A549 (cell line): ENCODE results near the gene AFMID. TPM values are rescaled to one million over a fixed set of nuclear protein-coding genes. Genes with fewer than 3 reads are reported as not detected.

Experiments used
- ATAC-seq, 2 experiments: fragments of 200-7000 bp in 1 of 2; fragments of >200 bp in 1 of 2; cut with Nextera tagmentation in 1 of 2; cut with Tn5 transposase in 1 of 2; 3 replicates each; pipeline versions ENCODE4 v1.8.0 to v1.9.1; 2018 to 2020; ENCODE audit warnings: mild to moderate bottlenecking in 1 of 2, moderate library complexity in 1 of 2
- CTCF ChIA-PET: fragments of 300-600 bp; sonication (Branson Sonifier 250); formaldehyde crosslinking; extraction: SDS; loops from one replicate; lab custom pipeline; 2021; ENCODE audit warnings: antibody characterized with exemption, inconsistent platforms; lab: Yijun Ruan, JAX
- POLR2A ChIA-PET: fragments of 350-600 bp; formaldehyde crosslinking; extraction: SDS; loops from one replicate; lab custom pipeline; 2021; ENCODE audit warnings: antibody characterized with exemption, inconsistent platforms; lab: Yijun Ruan, JAX
- DNase-seq, 2 experiments: peaks; one replicate each; pipeline versions ENCODE4 v3.0.0 to v3.0.0-alpha.2; 2011 to 2016; ENCODE audit warnings: low read depth in 1 of 2, low spot score in 1 of 2
- FAIRE-seq: peaks from 2 replicates; lab custom pipeline; 2011; peaks lifted over from hg19 to GRCh38; lab: Jason Lieb, UNC
- H3K27ac ChIP-seq, 2 experiments: fragments of >200 bp; sonication (Bioruptor Twin); formaldehyde crosslinking; 3 replicates each; pipeline ENCODE4 v1.5.1; 2016 to 2017
- H3K4me1 ChIP-seq: fragments of >200 bp; sonication (Bioruptor Twin); formaldehyde crosslinking; 3 replicates; pipeline ENCODE4 v1.6.1; 2016
- H3K4me2 ChIP-seq: fragments of >200 bp; sonication (Bioruptor Twin); formaldehyde crosslinking; 3 replicates; pipeline ENCODE4 v1.6.1; 2016
- H3K4me3 ChIP-seq: fragments of >200 bp; sonication (Bioruptor Twin); formaldehyde crosslinking; 3 replicates; pipeline ENCODE4 v1.5.1; 2016
- H3K9me3 ChIP-seq: fragments of >200 bp; sonication (Bioruptor Twin); formaldehyde crosslinking; 3 replicates; pipeline ENCODE4 v1.6.1; 2016
- CBX2 ChIP-seq: fragments of 200-600 bp; sonication (generic); IDR thresholded peaks from 2 replicates; pipeline ENCODE4 v1.6.1; 2016; ENCODE audit warnings: low read depth, mild to moderate bottlenecking, borderline replicate concordance
- CBX8 ChIP-seq: fragments of 200-600 bp; sonication (generic); IDR thresholded peaks from 2 replicates; pipeline ENCODE4 v1.6.1; 2016
- CHD2 ChIP-seq: fragments of 150-350 bp; IDR thresholded peaks from 2 replicates; pipeline ENCODE4 v1.6.1; 2014; ENCODE audit warnings: low read length; ENCODE audit not compliant: partially characterized antibody
- CHD4 ChIP-seq: fragments of 200-600 bp; sonication (generic); IDR thresholded peaks from 2 replicates; pipeline ENCODE4 v1.6.1; 2016; ENCODE audit warnings: antibody characterized with exemption, mild to moderate bottlenecking, borderline replicate concordance
- ESRRA ChIP-seq: fragments of 150-350 bp; IDR thresholded peaks from 2 replicates; pipeline ENCODE4 v1.6.1; 2014; ENCODE audit warnings: mild to moderate bottlenecking, low read length, borderline replicate concordance
- FOSB ChIP-seq: fragments of 250-450 bp; sonication (Bioruptor Pico); IDR thresholded peaks from 2 replicates; pipeline ENCODE4 v1.5.0; 2020; ENCODE audit warnings: mild to moderate bottlenecking, moderate library complexity
- FOSL2 ChIP-seq, 2 experiments: fragments of 450-650 bp in 1 of 2; fragments of >200 bp in 1 of 2; sonication (Bioruptor Twin) in 1 of 2; formaldehyde crosslinking; IDR thresholded peaks; 2 replicates each; pipeline versions ENCODE4 v1.5.0 to v1.6.1; 2016 to 2020; ENCODE audit warnings: mild to moderate bottlenecking in 1 of 2, moderate library complexity in 1 of 2
- FOXS1 ChIP-seq: fragments of 250-450 bp; sonication (Bioruptor Pico); IDR thresholded peaks from 2 replicates; pipeline ENCODE4 v1.5.0; 2020; ENCODE audit warnings: mild to moderate bottlenecking, moderate library complexity
- HDAC2 ChIP-seq: fragments of 200-600 bp; sonication (generic); IDR thresholded peaks from 2 replicates; pipeline ENCODE4 v1.6.1; 2016
- HEYL ChIP-seq: fragments of 250-450 bp; sonication (Bioruptor Pico); IDR thresholded peaks from 2 replicates; pipeline ENCODE4 v1.8.0; 2021; ENCODE audit warnings: mild to moderate bottlenecking, moderate library complexity
- HMGXB4 ChIP-seq: fragments of 250-450 bp; sonication (Bioruptor Pico); IDR thresholded peaks from 2 replicates; pipeline ENCODE4 v1.5.0; 2021; ENCODE audit warnings: mild to moderate bottlenecking, moderate library complexity, borderline replicate concordance
- HOXA7 ChIP-seq: fragments of 250-450 bp; sonication (Bioruptor Pico); IDR thresholded peaks from 2 replicates; pipeline ENCODE4 v1.5.0; 2020; ENCODE audit warnings: mild to moderate bottlenecking, moderate library complexity
- MAX ChIP-seq: IDR thresholded peaks from 2 replicates; pipeline ENCODE4 v1.6.1; 2012
- NPAS2 ChIP-seq: fragments of 250-450 bp; sonication (Bioruptor Pico); IDR thresholded peaks from 2 replicates; pipeline ENCODE4 v1.8.0; 2022; ENCODE audit warnings: mild to moderate bottlenecking, moderate library complexity, borderline replicate concordance
- NR3C1 ChIP-seq: fragments of >200 bp; sonication (Bioruptor Twin); formaldehyde crosslinking; IDR thresholded peaks from 3 replicates; pipeline ENCODE4 v1.6.1; 2017
- PBX3 ChIP-seq: IDR thresholded peaks from 2 replicates; pipeline ENCODE4 v1.6.1; 2012
- POLR2AphosphoS2 ChIP-seq: conservative IDR thresholded peaks from 2 replicates; pipeline ENCODE4 v1.6.1; 2012; ENCODE audit warnings: low read length, improper control_type of control experiment, inconsistent platforms
- REST ChIP-seq: fragments of 200-600 bp; sonication (generic); IDR thresholded peaks from 2 replicates; pipeline ENCODE4 v1.6.1; 2016; ENCODE audit warnings: antibody characterized with exemption, mild to moderate bottlenecking, moderate library complexity
- TFCP2L1 ChIP-seq: fragments of 250-450 bp; sonication (Bioruptor Pico); IDR thresholded peaks from 2 replicates; pipeline ENCODE4 v1.5.0; 2021; ENCODE audit warnings: mild to moderate bottlenecking
- TP53 ChIP-seq: fragments of 250-450 bp; sonication (Bioruptor Pico); IDR thresholded peaks from 2 replicates; pipeline ENCODE4 v1.5.0; 2021; ENCODE audit warnings: mild to moderate bottlenecking, moderate library complexity
- USF2 ChIP-seq: fragments of 450-650 bp; IDR thresholded peaks from 2 replicates; pipeline ENCODE4 v1.6.1; 2014; ENCODE audit warnings: antibody characterized with exemption
- ZC3H11A ChIP-seq: fragments of 450-650 bp; IDR thresholded peaks from 2 replicates; pipeline ENCODE4 v1.6.1; 2014; ENCODE audit warnings: antibody characterized with exemption, mild to moderate bottlenecking
- ZNF302 ChIP-seq: fragments of 250-450 bp; sonication (Bioruptor Pico); IDR thresholded peaks from 2 replicates; pipeline ENCODE4 v1.9.0; 2021; ENCODE audit warnings: inconsistent platforms, mild to moderate bottlenecking, moderate library complexity
- WGBS: methylation state at CpG from one replicate; pipeline ENCODE4 v1.1.6; 2017; ENCODE audit errors: missing lambda C conversion rate; 5-methylcytosine and 5-hydroxymethylcytosine counted together
- polyA plus RNA-seq, 4 experiments: library from polyadenylated mRNA; depleted of rRNA in 3 of 4; stranded (reverse); fragments of >200 nt; fragmentation: RNase III in 1 of 4; extraction: RNeasy Plus Mini Kit Qiagen cat#74134 plus additional on column Dnase treatment in 1 of 4; gene quantifications; 2 replicates in 3 of 4; 3 replicates in 1 of 4; pipeline ENCODE4 v1.2.3, GENCODE V29; 2011 to 2017
- TF ChIP-seq, protein P1 (sequence below): fragments of >200 bp; sonication (Bioruptor Twin); formaldehyde crosslinking; IDR thresholded peaks from 3 replicates; pipeline ENCODE4 v1.6.1; 2016
- TF ChIP-seq, protein P2 (sequence below): fragments of >200 bp; sonication (Bioruptor Twin); formaldehyde crosslinking; IDR thresholded peaks from 3 replicates; pipeline ENCODE4 v1.5.1; 2016
- TF ChIP-seq, protein P3 (sequence below): IDR thresholded peaks from 2 replicates; pipeline ENCODE4 v1.6.1; 2012; ENCODE audit warnings: low read depth, borderline replicate concordance

AFMID gene
- polyA plus RNA-seq, 2 of the 4 experiments (the other 2 are of a cell fraction): 33.4 to 43.4 TPM

GRCh38 chr17:78168903-78169793 lies 18.0 kb upstream of the AFMID start:
- FAIRE-seq: no peak
- TF ChIP-seq ZC3H11A (no peak), MAX (peak; percentile 57; the same call in 1 of the 2 replicates), NPAS2 (CRISPR knock-in tag) (no peak), HDAC2 (no peak), CBX8 (no peak), TP53 (CRISPR knock-in tag) (no peak), CBX2 (no peak), HEYL (CRISPR knock-in tag) (no peak), FOSB (CRISPR knock-in tag) (no peak), CHD2 (no peak), NR3C1 (no peak), ESRRA (no peak), POLR2AphosphoS2 (no peak; the same call in 1 of the 2 replicates), REST (no peak), ZNF302 (CRISPR knock-in tag) (no peak), FOXS1 (CRISPR knock-in tag) (no peak), HOXA7 (CRISPR knock-in tag) (no peak), USF2 (peak; percentile 45; the same call in 1 of the 2 replicates), TFCP2L1 (CRISPR knock-in tag) (0 out of 2 replicates have a peak, but pooled peaks have one; percentile 21), FOSL2 (IDR thresholded peaks at IDR 0.05) (no peak), FOSL2 (CRISPR knock-in tag; IDR thresholded peaks at IDR 0.05) (no peak), HMGXB4 (CRISPR knock-in tag) (no peak), PBX3 (peak; percentile 80), CHD4 (no peak)
- TF ChIP-seq, protein P1, sequence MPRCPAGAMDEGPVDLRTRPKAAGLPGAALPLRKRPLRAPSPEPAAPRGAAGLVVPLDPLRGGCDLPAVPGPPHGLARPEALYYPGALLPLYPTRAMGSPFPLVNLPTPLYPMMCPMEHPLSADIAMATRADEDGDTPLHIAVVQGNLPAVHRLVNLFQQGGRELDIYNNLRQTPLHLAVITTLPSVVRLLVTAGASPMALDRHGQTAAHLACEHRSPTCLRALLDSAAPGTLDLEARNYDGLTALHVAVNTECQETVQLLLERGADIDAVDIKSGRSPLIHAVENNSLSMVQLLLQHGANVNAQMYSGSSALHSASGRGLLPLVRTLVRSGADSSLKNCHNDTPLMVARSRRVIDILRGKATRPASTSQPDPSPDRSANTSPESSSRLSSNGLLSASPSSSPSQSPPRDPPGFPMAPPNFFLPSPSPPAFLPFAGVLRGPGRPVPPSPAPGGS: no peak
- TF ChIP-seq, protein P2, sequence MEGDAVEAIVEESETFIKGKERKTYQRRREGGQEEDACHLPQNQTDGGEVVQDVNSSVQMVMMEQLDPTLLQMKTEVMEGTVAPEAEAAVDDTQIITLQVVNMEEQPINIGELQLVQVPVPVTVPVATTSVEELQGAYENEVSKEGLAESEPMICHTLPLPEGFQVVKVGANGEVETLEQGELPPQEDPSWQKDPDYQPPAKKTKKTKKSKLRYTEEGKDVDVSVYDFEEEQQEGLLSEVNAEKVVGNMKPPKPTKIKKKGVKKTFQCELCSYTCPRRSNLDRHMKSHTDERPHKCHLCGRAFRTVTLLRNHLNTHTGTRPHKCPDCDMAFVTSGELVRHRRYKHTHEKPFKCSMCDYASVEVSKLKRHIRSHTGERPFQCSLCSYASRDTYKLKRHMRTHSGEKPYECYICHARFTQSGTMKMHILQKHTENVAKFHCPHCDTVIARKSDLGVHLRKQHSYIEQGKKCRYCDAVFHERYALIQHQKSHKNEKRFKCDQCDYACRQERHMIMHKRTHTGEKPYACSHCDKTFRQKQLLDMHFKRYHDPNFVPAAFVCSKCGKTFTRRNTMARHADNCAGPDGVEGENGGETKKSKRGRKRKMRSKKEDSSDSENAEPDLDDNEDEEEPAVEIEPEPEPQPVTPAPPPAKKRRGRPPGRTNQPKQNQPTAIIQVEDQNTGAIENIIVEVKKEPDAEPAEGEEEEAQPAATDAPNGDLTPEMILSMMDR: no peak
- TF ChIP-seq, protein P3, sequence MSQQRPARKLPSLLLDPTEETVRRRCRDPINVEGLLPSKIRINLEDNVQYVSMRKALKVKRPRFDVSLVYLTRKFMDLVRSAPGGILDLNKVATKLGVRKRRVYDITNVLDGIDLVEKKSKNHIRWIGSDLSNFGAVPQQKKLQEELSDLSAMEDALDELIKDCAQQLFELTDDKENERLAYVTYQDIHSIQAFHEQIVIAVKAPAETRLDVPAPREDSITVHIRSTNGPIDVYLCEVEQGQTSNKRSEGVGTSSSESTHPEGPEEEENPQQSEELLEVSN: no peak
- CTCF ChIA-PET: interaction anchor here (0.6 to 13.2 kb wide), 9 partner anchors 9 to 703 kb away, joined by 3 to 295 read pairs (median 7); partner anchors contain the start of genes AFMID, C17orf99 and TK1
- H3K9me3 ChIP-seq: no peaks in the 10 kb centered on the region
- DNase-seq: peak; percentile 80 to 96
- peak; percentile 77 to 86 for ATAC-seq
- WGBS: 2% methylated on average over 23 of the region's 38 CpGs
- H3K27ac ChIP-seq: peak overlapping the region; percentile 86 to 96
- peaks cover 26% of the 10 kb centered on the region for H3K4me1 ChIP-seq
- peak overlapping the region; percentile 91 for H3K4me2 ChIP-seq
- POLR2A ChIA-PET: interaction anchor here (0.6 to 1.5 kb wide), 8 partner anchors 14 to 211 kb away, joined by 3 to 8 read pairs (median 3); partner anchors contain the start of genes AFMID and TNRC6C
- H3K4me3 ChIP-seq: peak overlapping the region; percentile 89
